Caco-2 (cell line): ENCODE data around the gene HMGXB4. TPM values are rescaled to one million over a fixed set of nuclear protein-coding genes. Genes with fewer than 3 reads are reported as not detected.
A peak's percentile ranks its signal among the peaks of the same experiment; 100 is the strongest.

Experiments
- BruUV-seq: library from RNA; stranded (reverse); fragments of 400-500 nt; replicated peaks from 2 replicates; lab custom pipeline; 2021; lab: Mats Ljungman, UMichigan
- CTCF ChIA-PET: fragments of 300-600 bp; sonication (Branson Sonifier 250); formaldehyde crosslinking; loops from one replicate; lab custom pipeline; 2022; ENCODE audit warnings: antibody characterized with exemption; lab: Charles Lee
- POLR2A ChIA-PET: fragments of 300-600 bp; sonication (Branson Sonifier 250); formaldehyde crosslinking; loops from one replicate; lab custom pipeline; 2022; ENCODE audit warnings: antibody characterized with exemption; lab: Charles Lee
- DNase-seq, 2 experiments: peaks; one replicate each; pipeline versions ENCODE4 v3.0.0 to v3.0.0-alpha.2; 2020 to 2022
- H3K27me3 ChIP-seq: replicated peaks from 2 replicates; pipeline ENCODE4 v1.6.0; 2011; ENCODE audit warnings: low read length; ENCODE audit not compliant: control insufficient read depth, insufficient read depth
- H3K36me3 ChIP-seq: 2 replicates; pipeline ENCODE4 v1.5.1; 2011; ENCODE audit warnings: low read length; ENCODE audit not compliant: control insufficient read depth, insufficient read depth
- H3K4me1 ChIP-seq: fragments of 250-450 bp; sonication (Bioruptor Pico); 2 replicates; pipeline ENCODE4 v1.5.1; 2020; ENCODE audit warnings: mild to moderate bottlenecking
- H3K4me3 ChIP-seq: 2 replicates; pipeline ENCODE4 v1.5.1; 2011; ENCODE audit warnings: low read depth, mild to moderate bottlenecking, control low read depth, low read length
- H3K9me3 ChIP-seq: fragments of 250-450 bp; sonication (Bioruptor Pico); 2 replicates; pipeline ENCODE4 v1.5.1; 2020; ENCODE audit warnings: mild to moderate bottlenecking, moderate library complexity
- H3K27ac Mint-ChIP-seq: one replicate; pipeline ENCODE4 v1.8.0; 2022; ENCODE audit warnings: mixed read lengths; ENCODE audit not compliant: unreplicated experiment
- H3K27me3 Mint-ChIP-seq: one replicate; pipeline ENCODE4 v1.8.0; 2022; ENCODE audit warnings: mixed read lengths; ENCODE audit not compliant: insufficient read depth, unreplicated experiment
- H3K36me3 Mint-ChIP-seq: one replicate; pipeline ENCODE4 v1.8.0; 2022; ENCODE audit warnings: mild to moderate bottlenecking, mixed read lengths; ENCODE audit not compliant: insufficient read depth, unreplicated experiment
- H3K4me1 Mint-ChIP-seq: one replicate; pipeline ENCODE4 v1.8.0; 2022; ENCODE audit warnings: low read depth, mixed read lengths; ENCODE audit not compliant: unreplicated experiment
- H3K4me3 Mint-ChIP-seq: one replicate; pipeline ENCODE4 v1.8.0; 2022; ENCODE audit warnings: mild to moderate bottlenecking, moderate library complexity, mixed read lengths; ENCODE audit not compliant: unreplicated experiment
- H3K9me3 Mint-ChIP-seq: one replicate; pipeline ENCODE4 v1.8.0; 2022; ENCODE audit warnings: mixed read lengths; ENCODE audit not compliant: unreplicated experiment
- CTCF ChIP-seq, 2 experiments: fragments of 200-600 bp in 1 of 2; IDR thresholded peaks; 1 replicate in 1 of 2; 2 replicates in 1 of 2; pipeline versions ENCODE4 v1.5.1 to v1.8.0; 2011 to 2022; ENCODE audit warnings: antibody characterized with exemption in 1 of 2, control low read depth in 1 of 2, inconsistent platforms in 1 of 2, low read depth in 1 of 2, low read length in 1 of 2, mild to moderate bottlenecking in 1 of 2, moderate library complexity in 1 of 2; ENCODE audit not compliant: insufficient read depth in 1 of 2, severe bottlenecking in 1 of 2, unreplicated experiment in 1 of 2
- intact Hi-C: fragments of 100-400 bp; cut with micrococcal nuclease; formaldehyde crosslinking; loops from one replicate; pipeline ENCODE4 v1.10.0; 2022; ENCODE audit not compliant: unreplicated experiment
- microRNA-seq: library from miRNA; unstranded; fragments of <30 nt; microRNA quantifications from one replicate; pipeline ENCODE4 v1.2.0, GENCODE V29; 2022
- total RNA-seq: library from RNA; stranded (reverse); gene quantifications from 2 replicates; pipeline ENCODE4 v1.2.3, GENCODE V29; 2022

The HMGXB4 gene
- total RNA-seq, 1 experiment from 2014 or later, result 22.3 TPM

GRCh38 chr22:35344956-35345690, 87.8 kb downstream of the HMGXB4 start:
- CTCF ChIA-PET, result no interaction called here
- Histone ChIP-seq H3K4me3 (no peak overlapping the region), H3K36me3 (peaks cover 6% of the 10 kb centered on the region), H3K4me1 (no peaks in the 10 kb centered on the region), H3K9me3 (no peaks in the 10 kb centered on the region), H3K27me3 (no peaks in the 10 kb centered on the region)
- intact Hi-C loops, result no loop called here
- no peaks in the 10 kb centered on the region for H3K4me1 Mint-ChIP-seq
- BruUV-seq, result no TSS peak
- DNase-seq, result no peak
- H3K27me3 Mint-ChIP-seq, result no peaks in the 10 kb centered on the region
- H3K4me3 Mint-ChIP-seq, result no peak overlapping the region
- no peaks in the 10 kb centered on the region for H3K9me3 Mint-ChIP-seq
- H3K36me3 Mint-ChIP-seq, result peaks cover 11% of the 10 kb centered on the region
- H3K27ac Mint-ChIP-seq, result no peak overlapping the region
- TF ChIP-seq CTCF (IDR thresholded peaks at IDR 0.05; ENCODE audit: insufficient read depth in 1 of 2, low read depth in 1 of 2, low read length in 1 of 2, severe bottlenecking in 1 of 2, unreplicated experiment in 1 of 2), result no peak
- POLR2A ChIA-PET, result no interaction called here

Small RNA genes within 50 kb of the gene (microRNA-seq; reads per million reads assigned to microRNA genes)
- 5.8 reads per million, percentile 36 among the genes with 10 or more reads in this experiment for gene MIR3909
- not detected for gene MIR6069

Other genes starting within 250 kb of the HMGXB4 start
- 4.7 and 5.6 TPM in 2 replicates for gene ISX, start 191.3 kb upstream of the HMGXB4 start, total RNA-seq
- gene TOM1, start 42.4 kb downstream of the HMGXB4 start, total RNA-seq, result 43.3 and 47.4 TPM in 2 replicates
- 68.3 and 93.0 TPM in 2 replicates for gene HMOX1, start 123.6 kb downstream of the HMGXB4 start, total RNA-seq
- gene MCM5, start 142.6 kb downstream of the HMGXB4 start, total RNA-seq, result 99.6 and 107 TPM in 2 replicates